HepG2 (cell line): ENCODE measurements around the gene MARS1. TPM values are rescaled to one million over a fixed set of nuclear protein-coding genes. Genes with fewer than 3 reads are reported as not detected.

Experiments
- HMG20B ChIP-seq: conservative IDR thresholded peaks from 2 replicates; pipeline ENCODE4 v1.6.1; 2016; ENCODE audit warnings: missing genetic modification reagents, missing compliant biosample characterization
- HNRNPH1 ChIP-seq: fragments of 200-400 bp; formaldehyde crosslinking; optimal IDR thresholded peaks from 2 replicates; pipeline ENCODE3; 2017; ENCODE audit warnings: mild to moderate bottlenecking, low read depth, low read length
- KLF11 ChIP-seq: IDR thresholded peaks from 2 replicates; pipeline ENCODE4 v1.6.1; 2016; ENCODE audit warnings: missing compliant biosample characterization
- PITX1 ChIP-seq: sonication (generic); formaldehyde crosslinking; IDR thresholded peaks from 2 replicates; pipeline ENCODE4 v1.5.1; 2020; ENCODE audit warnings: mild to moderate bottlenecking, missing genetic modification reagents
- SIX4 ChIP-seq: sonication (generic); formaldehyde crosslinking; IDR thresholded peaks from 2 replicates; pipeline ENCODE4 v1.4.0; 2020; ENCODE audit warnings: missing genetic modification reagents
- SKI ChIP-seq: fragments of 450-650 bp; IDR thresholded peaks from one replicate; pipeline ENCODE4 v1.6.1; 2018; ENCODE audit warnings: mild to moderate bottlenecking; ENCODE audit not compliant: partially characterized antibody
- SRF ChIP-seq: IDR thresholded peaks from 2 replicates; pipeline ENCODE4 v1.6.1; 2011; ENCODE audit warnings: mild to moderate bottlenecking, low read depth, low read length, moderate library complexity
- YY1 ChIP-seq: IDR thresholded peaks from 2 replicates; pipeline ENCODE4 v1.6.1; 2011; ENCODE audit warnings: low read length, low read depth, moderate library complexity, mild to moderate bottlenecking; ENCODE audit not compliant: insufficient read depth, insufficient replicate concordance
- ZFP1 ChIP-seq: IDR thresholded peaks from 2 replicates; pipeline ENCODE4 v1.6.1; 2016
- ZNF136 ChIP-seq: sonication (generic); formaldehyde crosslinking; IDR thresholded peaks from 2 replicates; pipeline ENCODE4 v1.8.1; 2022; ENCODE audit warnings: low read depth, mild to moderate bottlenecking, moderate library complexity, missing genetic modification reagents
- ZNF225 ChIP-seq: sonication (generic); formaldehyde crosslinking; IDR thresholded peaks from 2 replicates; pipeline ENCODE4 v1.4.0; 2020; ENCODE audit warnings: mild to moderate bottlenecking, missing genetic modification reagents
- ZNF296 ChIP-seq: sonication (generic); formaldehyde crosslinking; conservative IDR thresholded peaks from 2 replicates; pipeline ENCODE4 v1.5.0; 2020; ENCODE audit warnings: mild to moderate bottlenecking, missing genetic modification reagents
- ZNF382 ChIP-seq: sonication (generic); formaldehyde crosslinking; IDR thresholded peaks from 2 replicates; pipeline ENCODE4 v1.5.0; 2020; ENCODE audit warnings: missing genetic modification reagents, mild to moderate bottlenecking, borderline replicate concordance
- ZNF430 ChIP-seq: sonication (generic); formaldehyde crosslinking; IDR thresholded peaks from 2 replicates; pipeline ENCODE4 v1.9.0; 2021; ENCODE audit warnings: mild to moderate bottlenecking, missing genetic modification reagents
- ZNF562 ChIP-seq: sonication (generic); formaldehyde crosslinking; IDR thresholded peaks from 2 replicates; pipeline ENCODE4 v1.8.0; 2022; ENCODE audit warnings: missing genetic modification reagents, borderline replicate concordance
- ZNF749 ChIP-seq: sonication (generic); formaldehyde crosslinking; IDR thresholded peaks from 2 replicates; pipeline ENCODE4 v1.8.0; 2022; ENCODE audit warnings: mild to moderate bottlenecking, missing genetic modification reagents, moderate library complexity, borderline replicate concordance
- ZNF788 ChIP-seq: sonication (generic); formaldehyde crosslinking; IDR thresholded peaks from 2 replicates; pipeline ENCODE4 v1.5.0; 2020; ENCODE audit warnings: mild to moderate bottlenecking, missing genetic modification reagents, borderline replicate concordance
- ZNF790 ChIP-seq: sonication (generic); formaldehyde crosslinking; IDR thresholded peaks from 2 replicates; pipeline ENCODE4 v1.8.0; 2022; ENCODE audit warnings: missing genetic modification reagents, mild to moderate bottlenecking, borderline replicate concordance
- polyA plus RNA-seq, 8 experiments: library from polyadenylated mRNA; depleted of rRNA in 3 of 8; stranded (reverse) in 7 of 8; unstranded in 1 of 8; fragments of >200 nt; fragmentation: Illumina TruSeq in 4 of 8; extraction: Trizol in 4 of 8; gene quantifications; 2 replicates each; pipeline versions ENCODE4 v1.2.1 to v1.2.3, GENCODE V29; 2011 to 2016; ENCODE audit warnings: low read depth in 4 of 8, missing spikeins in 1 of 8, mixed read lengths in 1 of 8; ENCODE audit not compliant: insufficient read depth in 1 of 8
- total RNA-seq, 5 experiments: library from RNA; depleted of rRNA; stranded (reverse); fragments of >200 nt; fragmentation: Illumina TruSeq; extraction: Trizol; gene quantifications; 2 replicates each; pipeline ENCODE4 v1.2.3, GENCODE V29; 2016; ENCODE audit warnings: low read depth in 1 of 5
- TF ChIP-seq, protein P1 (sequence below): sonication (generic); formaldehyde crosslinking; IDR thresholded peaks from 2 replicates; pipeline ENCODE4 v1.4.0; 2020; ENCODE audit warnings: low read depth, missing genetic modification reagents
- TF ChIP-seq, protein P2 (sequence below): sonication (generic); formaldehyde crosslinking; IDR thresholded peaks from 2 replicates; pipeline ENCODE4 v1.4.0; 2020; ENCODE audit warnings: missing genetic modification reagents
- TF ChIP-seq, protein P3 (sequence below): sonication (generic); formaldehyde crosslinking; IDR thresholded peaks from 2 replicates; pipeline ENCODE4 v1.4.0; 2020; ENCODE audit warnings: mild to moderate bottlenecking, missing genetic modification reagents, borderline replicate concordance

MARS1 gene
- total and polyA plus RNA-seq, 2 of the 13 experiments (the other 11 are each of a cell fraction or from before 2014, with no cell fraction given) = 115 to 181 TPM

DNA sequence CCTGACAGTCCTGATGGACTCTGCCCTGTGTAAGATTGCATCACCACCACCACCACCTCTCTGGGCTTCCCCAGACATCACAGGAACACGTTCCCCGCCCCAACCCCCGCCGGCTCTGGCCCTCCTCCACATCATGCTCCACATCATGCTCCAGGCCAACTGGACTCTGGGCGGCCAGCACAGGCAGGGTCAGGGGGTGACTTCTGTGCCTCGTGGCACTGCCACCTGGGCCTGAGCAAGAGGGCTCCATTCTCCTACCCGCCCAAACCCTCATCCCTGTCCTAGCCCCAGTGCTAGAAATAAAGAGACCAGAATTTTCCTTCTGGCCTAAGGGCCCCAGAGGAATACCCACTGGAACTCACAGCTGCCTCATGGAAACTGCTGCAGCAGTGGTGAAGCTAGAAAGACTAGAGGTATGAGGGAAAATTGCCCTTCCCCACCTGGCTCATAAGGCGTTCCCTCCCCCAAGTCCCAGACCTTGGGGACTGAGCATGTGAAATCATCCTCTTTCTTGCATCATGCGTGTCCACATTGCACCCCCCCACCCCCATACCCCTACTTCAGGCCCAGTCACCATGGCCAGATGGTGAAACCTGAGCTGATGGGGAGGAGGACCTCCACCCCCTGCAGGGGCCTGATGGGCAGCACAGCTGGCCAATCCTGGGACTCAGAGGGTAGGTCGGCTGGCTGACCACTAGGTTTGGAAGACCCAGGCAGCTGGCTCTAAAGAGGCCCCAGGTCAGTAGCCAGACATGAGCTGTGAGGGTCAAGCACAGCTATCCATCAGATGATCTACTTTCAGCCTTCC lies 33.1 kb upstream of the MARS1 start, which contains the start of gene INHBE (continued):
- TF ChIP-seq KLF11 (CRISPR knock-in tag) (peak; percentile 38; the same call in 1 of the 2 replicates), SKI (peak; percentile 95), ZNF562 (no peak), ZNF136 (CRISPR knock-in tag) (no peak), SRF (peak; percentile 54; the same call in 1 of the 2 replicates), SIX4 (CRISPR knock-in tag) (peak; percentile 97), ZNF382 (CRISPR knock-in tag) (no peak), HMG20B (CRISPR knock-in tag) (peak; percentile 50; the same call in 1 of the 2 replicates), ZFP1 (peak; percentile 72; the same call in 1 of the 2 replicates), ZNF790 (CRISPR knock-in tag) (no peak), ZNF788 (CRISPR knock-in tag) (peak; percentile 81; the same call in 1 of the 2 replicates), ZNF225 (CRISPR knock-in tag) (peak; percentile 27; the same call in 1 of the 2 replicates), ZNF430 (CRISPR knock-in tag) (peak; percentile 91), YY1 (peak; percentile 27), PITX1 (CRISPR knock-in tag) (peak; percentile 70), ZNF749 (CRISPR knock-in tag) (peak; percentile 80; the same call in 1 of the 2 replicates), HNRNPH1 (no peak), ZNF296 (CRISPR knock-in tag) (peak; percentile 46; the same call in 1 of the 2 replicates)
- TF ChIP-seq, protein P1, sequence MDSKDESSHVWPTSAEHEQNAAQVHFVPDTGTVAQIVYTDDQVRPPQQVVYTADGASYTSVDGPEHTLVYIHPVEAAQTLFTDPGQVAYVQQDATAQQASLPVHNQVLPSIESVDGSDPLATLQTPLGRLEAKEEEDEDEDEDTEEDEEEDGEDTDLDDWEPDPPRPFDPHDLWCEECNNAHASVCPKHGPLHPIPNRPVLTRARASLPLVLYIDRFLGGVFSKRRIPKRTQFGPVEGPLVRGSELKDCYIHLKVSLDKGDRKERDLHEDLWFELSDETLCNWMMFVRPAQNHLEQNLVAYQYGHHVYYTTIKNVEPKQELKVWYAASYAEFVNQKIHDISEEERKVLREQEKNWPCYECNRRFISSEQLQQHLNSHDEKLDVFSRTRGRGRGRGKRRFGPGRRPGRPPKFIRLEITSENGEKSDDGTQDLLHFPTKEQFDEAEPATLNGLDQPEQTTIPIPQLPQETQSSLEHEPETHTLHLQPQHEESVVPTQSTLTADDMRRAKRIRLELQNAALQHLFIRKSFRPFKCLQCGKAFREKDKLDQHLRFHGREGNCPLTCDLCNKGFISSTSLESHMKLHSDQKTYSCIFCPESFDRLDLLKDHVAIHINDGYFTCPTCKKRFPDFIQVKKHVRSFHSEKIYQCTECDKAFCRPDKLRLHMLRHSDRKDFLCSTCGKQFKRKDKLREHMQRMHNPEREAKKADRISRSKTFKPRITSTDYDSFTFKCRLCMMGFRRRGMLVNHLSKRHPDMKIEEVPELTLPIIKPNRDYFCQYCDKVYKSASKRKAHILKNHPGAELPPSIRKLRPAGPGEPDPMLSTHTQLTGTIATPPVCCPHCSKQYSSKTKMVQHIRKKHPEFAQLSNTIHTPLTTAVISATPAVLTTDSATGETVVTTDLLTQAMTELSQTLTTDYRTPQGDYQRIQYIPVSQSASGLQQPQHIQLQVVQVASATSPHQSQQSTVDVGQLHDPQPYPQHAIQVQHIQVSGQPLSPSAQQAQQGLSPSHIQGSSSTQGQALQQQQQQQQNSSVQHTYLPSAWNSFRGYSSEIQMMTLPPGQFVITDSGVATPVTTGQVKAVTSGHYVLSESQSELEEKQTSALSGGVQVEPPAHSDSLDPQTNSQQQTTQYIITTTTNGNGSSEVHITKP = 0 out of 2 replicates have a peak, but pooled peaks have one; percentile 17
- TF ChIP-seq, protein P2, sequence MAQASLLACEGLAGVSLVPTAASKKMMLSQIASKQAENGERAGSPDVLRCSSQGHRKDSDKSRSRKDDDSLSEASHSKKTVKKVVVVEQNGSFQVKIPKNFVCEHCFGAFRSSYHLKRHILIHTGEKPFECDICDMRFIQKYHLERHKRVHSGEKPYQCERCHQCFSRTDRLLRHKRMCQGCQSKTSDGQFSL (CRISPR knock-in tag) = peak; percentile 95
- TF ChIP-seq, protein P3, sequence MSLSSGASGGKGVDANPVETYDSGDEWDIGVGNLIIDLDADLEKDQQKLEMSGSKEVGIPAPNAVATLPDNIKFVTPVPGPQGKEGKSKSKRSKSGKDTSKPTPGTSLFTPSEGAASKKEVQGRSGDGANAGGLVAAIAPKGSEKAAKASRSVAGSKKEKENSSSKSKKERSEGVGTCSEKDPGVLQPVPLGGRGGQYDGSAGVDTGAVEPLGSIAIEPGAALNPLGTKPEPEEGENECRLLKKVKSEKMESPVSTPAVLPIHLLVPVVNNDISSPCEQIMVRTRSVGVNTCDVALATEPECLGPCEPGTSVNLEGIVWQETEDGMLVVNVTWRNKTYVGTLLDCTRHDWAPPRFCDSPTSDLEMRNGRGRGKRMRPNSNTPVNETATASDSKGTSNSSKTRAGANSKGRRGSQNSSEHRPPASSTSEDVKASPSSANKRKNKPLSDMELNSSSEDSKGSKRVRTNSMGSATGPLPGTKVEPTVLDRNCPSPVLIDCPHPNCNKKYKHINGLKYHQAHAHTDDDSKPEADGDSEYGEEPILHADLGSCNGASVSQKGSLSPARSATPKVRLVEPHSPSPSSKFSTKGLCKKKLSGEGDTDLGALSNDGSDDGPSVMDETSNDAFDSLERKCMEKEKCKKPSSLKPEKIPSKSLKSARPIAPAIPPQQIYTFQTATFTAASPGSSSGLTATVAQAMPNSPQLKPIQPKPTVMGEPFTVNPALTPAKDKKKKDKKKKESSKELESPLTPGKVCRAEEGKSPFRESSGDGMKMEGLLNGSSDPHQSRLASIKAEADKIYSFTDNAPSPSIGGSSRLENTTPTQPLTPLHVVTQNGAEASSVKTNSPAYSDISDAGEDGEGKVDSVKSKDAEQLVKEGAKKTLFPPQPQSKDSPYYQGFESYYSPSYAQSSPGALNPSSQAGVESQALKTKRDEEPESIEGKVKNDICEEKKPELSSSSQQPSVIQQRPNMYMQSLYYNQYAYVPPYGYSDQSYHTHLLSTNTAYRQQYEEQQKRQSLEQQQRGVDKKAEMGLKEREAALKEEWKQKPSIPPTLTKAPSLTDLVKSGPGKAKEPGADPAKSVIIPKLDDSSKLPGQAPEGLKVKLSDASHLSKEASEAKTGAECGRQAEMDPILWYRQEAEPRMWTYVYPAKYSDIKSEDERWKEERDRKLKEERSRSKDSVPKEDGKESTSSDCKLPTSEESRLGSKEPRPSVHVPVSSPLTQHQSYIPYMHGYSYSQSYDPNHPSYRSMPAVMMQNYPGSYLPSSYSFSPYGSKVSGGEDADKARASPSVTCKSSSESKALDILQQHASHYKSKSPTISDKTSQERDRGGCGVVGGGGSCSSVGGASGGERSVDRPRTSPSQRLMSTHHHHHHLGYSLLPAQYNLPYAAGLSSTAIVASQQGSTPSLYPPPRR = peak; percentile 79
